GM12878 (cell line): ENCODE results near the gene BMPR1B. TPM values are rescaled to one million over a fixed set of nuclear protein-coding genes. Genes with fewer than 3 reads are reported as not detected.

Source experiments
- ATAC-seq: fragments of 200-7000 bp; cut with Tn5 transposase; 3 replicates; pipeline ENCODE4 v1.9.1; 2020; ENCODE audit warnings: mild to moderate bottlenecking, moderate library complexity
- BruUV-seq: library from RNA; stranded (reverse); fragments of 400-500 nt; replicated peaks from 2 replicates; lab custom pipeline; 2021; lab: Mats Ljungman, UMichigan
- CTCF ChIA-PET: fragments of 300-600 bp; sonication (Branson Sonifier 250); formaldehyde crosslinking; extraction: SDS; loops from one replicate; lab custom pipeline; 2021; ENCODE audit warnings: inconsistent platforms; lab: Yijun Ruan, JAX
- POLR2A ChIA-PET: fragments of 350-600 bp; formaldehyde crosslinking; extraction: SDS; loops from one replicate; lab custom pipeline; 2021; ENCODE audit warnings: inconsistent platforms; lab: Charles Lee
- RAD21 ChIA-PET: fragments of 300-600 bp; sonication (Branson Sonifier 250); formaldehyde crosslinking; loops from one replicate; lab custom pipeline; 2023; ENCODE audit warnings: antibody characterized with exemption; ENCODE audit not compliant: unreplicated experiment; lab: Charles Lee
- SMC1A ChIA-PET: fragments of 300-600 bp; sonication (Branson Sonifier 250); formaldehyde crosslinking; loops from one replicate; lab custom pipeline; 2023; ENCODE audit not compliant: unreplicated experiment, uncharacterized antibody; lab: Charles Lee
- DNase-seq: peaks from one replicate; pipeline ENCODE4 v3.0.0-alpha.2; 2011; ENCODE audit warnings: low read depth, low spot score
- FAIRE-seq: peaks from 3 replicates; lab custom pipeline; 2011; peaks lifted over from hg19 to GRCh38; lab: Jason Lieb, UNC
- H2AFZ ChIP-seq: 2 replicates; pipeline ENCODE4 v1.6.0; 2011; ENCODE audit warnings: low read depth, low read length, control low read depth; ENCODE audit not compliant: control insufficient read depth
- H3K27ac ChIP-seq: 2 replicates; pipeline ENCODE4 v1.5.1; 2011; ENCODE audit warnings: control low read depth; ENCODE audit not compliant: control insufficient read depth, insufficient read depth
- H3K27me3 ChIP-seq, 2 experiments: replicated peaks in 1 of 2; 2 replicates each; pipeline versions ENCODE4 v1.6.0 to v1.6.1; 2011; ENCODE audit warnings: low read length in 1 of 2; ENCODE audit not compliant: control insufficient read depth in 2 of 2, insufficient read depth in 2 of 2
- H3K36me3 ChIP-seq, 2 experiments: 2 replicates each; pipeline ENCODE4 v1.5.1; 2011; ENCODE audit warnings: low read length in 1 of 2; ENCODE audit not compliant: control insufficient read depth in 2 of 2, insufficient read depth in 2 of 2
- H3K4me1 ChIP-seq: 2 replicates; pipeline ENCODE4 v1.6.1; 2011; ENCODE audit warnings: mild to moderate bottlenecking, low read length, moderate library complexity, mixed read lengths; ENCODE audit not compliant: control insufficient read depth, insufficient read depth
- H3K4me2 ChIP-seq: 2 replicates; pipeline ENCODE4 v1.6.0; 2011; ENCODE audit warnings: control low read depth; ENCODE audit not compliant: control insufficient read depth, insufficient read depth
- H3K4me3 ChIP-seq: fragments of 200-600 bp; sonication (generic); 2 replicates; pipeline ENCODE4 v1.5.1; 2016
- H3K79me2 ChIP-seq: 2 replicates; pipeline ENCODE4 v1.6.0; 2011; ENCODE audit warnings: low read length; ENCODE audit not compliant: control insufficient read depth, insufficient read depth
- H3K9ac ChIP-seq: 2 replicates; pipeline ENCODE4 v1.8.0; 2011; ENCODE audit warnings: low read length, control low read depth, mixed read lengths; ENCODE audit not compliant: control insufficient read depth, insufficient read depth
- H3K9me3 ChIP-seq: replicated peaks from 3 replicates; pipeline ENCODE4 v1.5.1; 2011; ENCODE audit warnings: mild to moderate bottlenecking, low read length; ENCODE audit not compliant: control insufficient read depth, insufficient read depth
- H4K20me1 ChIP-seq: 2 replicates; pipeline ENCODE4 v1.6.0; 2011; ENCODE audit not compliant: control insufficient read depth, insufficient read depth
- HDAC6 ChIP-seq: fragments of 200-600 bp; sonication (generic); IDR thresholded peaks from one replicate; pipeline ENCODE4 v1.8.0; 2017; ENCODE audit warnings: antibody characterized with exemption; ENCODE audit not compliant: unreplicated experiment
- KAT2A ChIP-seq: conservative IDR thresholded peaks from 2 replicates; pipeline ENCODE4 v1.6.1; 2011; ENCODE audit warnings: low read depth, low read length; ENCODE audit not compliant: control insufficient read depth
- POLR2AphosphoS2 ChIP-seq: IDR thresholded peaks from 2 replicates; pipeline ENCODE4 v1.6.1; 2011; ENCODE audit warnings: low read depth, mild to moderate bottlenecking, low read length, improper control_type of control experiment, moderate library complexity
- REST ChIP-seq: IDR thresholded peaks from 2 replicates; pipeline ENCODE4 v1.6.1; 2012; ENCODE audit warnings: mild to moderate bottlenecking, low read depth, low read length
- SUPT20H ChIP-seq: IDR thresholded peaks from 2 replicates; pipeline ENCODE4 v1.6.1; 2011; ENCODE audit warnings: low read depth, mild to moderate bottlenecking, low read length, moderate library complexity, borderline replicate concordance; ENCODE audit not compliant: control insufficient read depth
- ZBTB11 ChIP-seq: fragments of 450-650 bp; formaldehyde crosslinking; IDR thresholded peaks from 2 replicates; pipeline ENCODE4 v1.5.0; 2022; ENCODE audit warnings: mild to moderate bottlenecking, missing genetic modification characterization
- WGBS: methylation state at CpG from one replicate; pipeline ENCODE4 v1.1.6; 2016; ENCODE audit warnings: low lambda C conversion rate; ENCODE audit not compliant: insufficient replicate concordance, insufficient coverage; ENCODE audit errors: missing lambda C conversion rate; 5-methylcytosine and 5-hydroxymethylcytosine counted together
- in situ Hi-C: fragments of 300-500 bp; cut with MboI; formaldehyde crosslinking; loops from 9 replicates; pipeline ENCODE4 v1.14.3; 2018; ENCODE audit warnings: mixed read lengths
- intact Hi-C: fragments of 100-400 bp; cut with micrococcal nuclease; formaldehyde crosslinking; loops from one replicate; pipeline ENCODE4 v1.14.2; 2022; ENCODE audit not compliant: unreplicated experiment
- polyA plus RNA-seq, 11 experiments: library from polyadenylated mRNA; depleted of rRNA in 4 of 11; unstranded in 6 of 11; stranded (reverse) in 5 of 11; fragments of >200 nt; fragmentation: Nextera tagmentation in 4 of 11; fragmentation: Illumina TruSeq in 1 of 11; extraction: Ambion mirVana in 4 of 11; extraction: Trizol in 1 of 11; gene quantifications; 1 replicate in 1 of 11; 2 replicates in 10 of 11; pipeline versions ENCODE4 v1.2.1 to v1.2.3, GENCODE V29; 2011 to 2016; ENCODE audit warnings: inconsistent platforms in 2 of 11, missing spikeins in 2 of 11, low read depth in 1 of 11
- total RNA-seq, 4 experiments: library from RNA; depleted of rRNA in 3 of 4; stranded (reverse); fragments of >200 nt in 3 of 4; fragmentation: Illumina TruSeq in 1 of 4; extraction: Trizol in 1 of 4; gene quantifications; 2 replicates each; pipeline versions ENCODE4 v1.2.1 to v1.2.3, GENCODE V29; 2013 to 2021
- TF ChIP-seq, protein P1 (sequence below): IDR thresholded peaks from 2 replicates; pipeline ENCODE4 v1.6.1; 2012; ENCODE audit warnings: improper control_type of control experiment, low read depth, low read length; ENCODE audit not compliant: insufficient replicate concordance

BMPR1B gene
- total and polyA plus RNA-seq, 10 of the 15 experiments (the other 5 are each of a cell fraction or from before 2014, with no cell fraction given): not detected

DNA sequence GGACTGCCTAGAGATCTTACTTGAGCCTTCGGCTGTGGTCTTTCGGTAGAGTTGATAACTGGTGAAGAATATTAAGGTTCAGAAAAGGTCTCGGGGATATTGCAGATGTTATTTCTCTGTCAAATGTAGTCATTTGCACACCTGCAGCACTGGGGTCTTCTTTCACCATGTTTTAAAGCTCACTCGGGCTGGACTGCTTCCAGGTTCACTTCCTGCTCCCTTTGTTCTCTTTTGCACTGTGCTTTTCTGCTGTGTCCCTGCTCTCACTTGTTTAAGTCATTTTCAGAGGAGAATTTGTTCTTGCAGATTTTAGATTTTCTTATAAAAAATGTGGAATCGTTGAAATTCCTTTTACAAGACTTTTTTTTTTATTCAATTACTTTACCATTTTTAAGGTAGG is 68.5 kb downstream of the BMPR1B start (continued):
- TF ChIP-seq, protein P1, sequence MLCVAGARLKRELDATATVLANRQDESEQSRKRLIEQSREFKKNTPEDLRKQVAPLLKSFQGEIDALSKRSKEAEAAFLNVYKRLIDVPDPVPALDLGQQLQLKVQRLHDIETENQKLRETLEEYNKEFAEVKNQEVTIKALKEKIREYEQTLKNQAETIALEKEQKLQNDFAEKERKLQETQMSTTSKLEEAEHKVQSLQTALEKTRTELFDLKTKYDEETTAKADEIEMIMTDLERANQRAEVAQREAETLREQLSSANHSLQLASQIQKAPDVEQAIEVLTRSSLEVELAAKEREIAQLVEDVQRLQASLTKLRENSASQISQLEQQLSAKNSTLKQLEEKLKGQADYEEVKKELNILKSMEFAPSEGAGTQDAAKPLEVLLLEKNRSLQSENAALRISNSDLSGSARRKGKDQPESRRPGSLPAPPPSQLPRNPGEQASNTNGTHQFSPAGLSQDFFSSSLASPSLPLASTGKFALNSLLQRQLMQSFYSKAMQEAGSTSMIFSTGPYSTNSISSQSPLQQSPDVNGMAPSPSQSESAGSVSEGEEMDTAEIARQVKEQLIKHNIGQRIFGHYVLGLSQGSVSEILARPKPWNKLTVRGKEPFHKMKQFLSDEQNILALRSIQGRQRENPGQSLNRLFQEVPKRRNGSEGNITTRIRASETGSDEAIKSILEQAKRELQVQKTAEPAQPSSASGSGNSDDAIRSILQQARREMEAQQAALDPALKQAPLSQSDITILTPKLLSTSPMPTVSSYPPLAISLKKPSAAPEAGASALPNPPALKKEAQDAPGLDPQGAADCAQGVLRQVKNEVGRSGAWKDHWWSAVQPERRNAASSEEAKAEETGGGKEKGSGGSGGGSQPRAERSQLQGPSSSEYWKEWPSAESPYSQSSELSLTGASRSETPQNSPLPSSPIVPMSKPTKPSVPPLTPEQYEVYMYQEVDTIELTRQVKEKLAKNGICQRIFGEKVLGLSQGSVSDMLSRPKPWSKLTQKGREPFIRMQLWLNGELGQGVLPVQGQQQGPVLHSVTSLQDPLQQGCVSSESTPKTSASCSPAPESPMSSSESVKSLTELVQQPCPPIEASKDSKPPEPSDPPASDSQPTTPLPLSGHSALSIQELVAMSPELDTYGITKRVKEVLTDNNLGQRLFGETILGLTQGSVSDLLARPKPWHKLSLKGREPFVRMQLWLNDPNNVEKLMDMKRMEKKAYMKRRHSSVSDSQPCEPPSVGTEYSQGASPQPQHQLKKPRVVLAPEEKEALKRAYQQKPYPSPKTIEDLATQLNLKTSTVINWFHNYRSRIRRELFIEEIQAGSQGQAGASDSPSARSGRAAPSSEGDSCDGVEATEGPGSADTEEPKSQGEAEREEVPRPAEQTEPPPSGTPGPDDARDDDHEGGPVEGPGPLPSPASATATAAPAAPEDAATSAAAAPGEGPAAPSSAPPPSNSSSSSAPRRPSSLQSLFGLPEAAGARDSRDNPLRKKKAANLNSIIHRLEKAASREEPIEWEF: no peak
- TF ChIP-seq SUPT20H: no peak
- TF ChIP-seq, all 136 proteins: peak for 0

DNA sequence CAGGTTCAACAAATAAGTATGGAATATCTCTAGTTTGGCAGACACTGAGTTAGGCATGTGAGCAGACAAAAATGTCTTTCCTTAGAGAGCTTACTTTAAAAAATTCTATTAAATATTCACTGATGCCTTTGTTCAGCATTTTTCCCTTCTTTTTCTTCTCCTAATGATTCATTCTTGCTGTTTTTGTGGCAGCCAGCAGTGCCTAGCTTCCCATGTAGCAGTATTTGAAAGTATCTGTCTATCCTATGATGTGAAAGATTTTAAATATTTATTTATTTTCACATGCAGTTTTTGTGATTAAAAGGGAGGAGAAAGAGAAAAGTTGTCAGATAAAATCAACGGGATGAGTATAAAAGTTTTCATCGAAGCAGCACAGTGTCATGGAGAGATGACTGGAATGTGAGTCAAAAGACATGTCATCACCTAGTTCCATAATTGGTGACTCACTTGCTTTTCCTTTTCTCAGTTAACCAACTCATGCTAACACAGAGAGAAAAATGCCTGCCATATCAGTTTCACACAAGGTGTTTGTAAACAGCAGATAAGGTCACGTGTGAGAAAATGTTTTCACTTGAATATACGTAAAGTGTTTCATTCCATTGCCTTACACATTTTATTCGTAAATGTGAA is 69.8 kb downstream of the BMPR1B start:
- no peak for FAIRE-seq
- POLR2A ChIA-PET: no interaction called here
- Histone ChIP-seq H3K9ac (no peak overlapping the region), H3K27me3 (no peaks in the 10 kb centered on the region), H2AFZ (no peak overlapping the region), H3K4me3 (no peak overlapping the region), H4K20me1 (no peaks in the 10 kb centered on the region), H3K79me2 (no peaks in the 10 kb centered on the region), H3K4me1 (no peaks in the 10 kb centered on the region), H3K36me3 (no peaks in the 10 kb centered on the region), H3K4me2 (no peak overlapping the region), H3K9me3 (no peaks in the 10 kb centered on the region), H3K27ac (no peak overlapping the region)
- RAD21 ChIA-PET: no interaction called here
- intact Hi-C loops (no loop called here), in situ Hi-C loops (no loop called here)
- SMC1A ChIA-PET: no interaction called here
- CTCF ChIA-PET: no interaction called here
- ATAC-seq: no peak
- no peak for DNase-seq
- no TSS peak for BruUV-seq
- WGBS: 11% methylated on average over 5 of the region's 5 CpGs
- no peak for TF ChIP-seq SUPT20H
- TF ChIP-seq KAT2A: no peak
- no peak for TF ChIP-seq ZBTB11 (CRISPR knock-in tag)
- TF ChIP-seq HDAC6: no peak
- no peak for TF ChIP-seq POLR2AphosphoS2
- no peak for TF ChIP-seq REST
